Activated CD4-positive, CD25-positive, alpha-beta regulatory T cell (primary cell): ENCODE data around the gene ISM1.

Experiments
- DNase-seq, 4 experiments: peaks; one replicate each; lab custom pipeline; 2025; lab: John Stamatoyannopoulos, UW

The ISM1 gene

GRCh38 chr20:13348311-13349234, 127.5 kb downstream of the ISM1 start:
- DNase-seq: no peak

GRCh38 chr20:13349235-13349604, 128.1 kb downstream of the ISM1 start:
- DNase-seq: no peak
